MCF 10A (cell line): ENCODE data around the gene IL25. TPM values are rescaled to one million over a fixed set of nuclear protein-coding genes. Genes with fewer than 3 reads are reported as not detected.

Experiments used
- BruUV-seq: library from RNA; stranded (reverse); fragments of 400-500 nt; replicated peaks from 2 replicates; lab custom pipeline; 2021; lab: Mats Ljungman, UMichigan
- CTCF ChIA-PET: fragments of 300-600 bp; sonication (Branson Sonifier 250); formaldehyde crosslinking; extraction: SDS; loops from one replicate; lab custom pipeline; 2021; ENCODE audit warnings: antibody characterized with exemption, inconsistent platforms; lab: Yijun Ruan, JAX
- POLR2A ChIA-PET: fragments of 300-600, 350-650 bp; sonication (Branson Sonifier 250); formaldehyde crosslinking; extraction: SDS; loops from one replicate; lab custom pipeline; 2020; ENCODE audit warnings: antibody characterized with exemption, inconsistent platforms; lab: Yijun Ruan, JAX
- DNase-seq: peaks from one replicate; pipeline ENCODE4 v3.0.0-alpha.2; 2018; ENCODE audit not compliant: unreplicated experiment
- H3K27ac Mint-ChIP-seq: one replicate; pipeline ENCODE4 v1.8.0; 2022; ENCODE audit warnings: mild to moderate bottlenecking, low read depth, mixed read lengths; ENCODE audit not compliant: unreplicated experiment
- H3K27me3 Mint-ChIP-seq: one replicate; pipeline ENCODE4 v1.8.0; 2022; ENCODE audit warnings: mixed read lengths; ENCODE audit not compliant: insufficient read depth, unreplicated experiment
- H3K36me3 Mint-ChIP-seq: one replicate; pipeline ENCODE4 v1.8.0; 2022; ENCODE audit warnings: mild to moderate bottlenecking, moderate library complexity, mixed read lengths; ENCODE audit not compliant: insufficient read depth, unreplicated experiment
- H3K4me1 Mint-ChIP-seq: one replicate; pipeline ENCODE4 v1.8.0; 2022; ENCODE audit warnings: mixed read lengths; ENCODE audit not compliant: insufficient read depth, unreplicated experiment
- H3K4me3 Mint-ChIP-seq: one replicate; pipeline ENCODE4 v1.8.0; 2022; ENCODE audit warnings: mild to moderate bottlenecking, moderate library complexity, mixed read lengths; ENCODE audit not compliant: unreplicated experiment
- H3K9me3 Mint-ChIP-seq: one replicate; pipeline ENCODE4 v1.8.0; 2022; ENCODE audit warnings: mixed read lengths; ENCODE audit not compliant: unreplicated experiment
- intact Hi-C: fragments of 100-400 bp; cut with micrococcal nuclease; formaldehyde crosslinking; loops from 2 replicates; pipeline ENCODE4 v1.14.1; 2022
- total RNA-seq: library from RNA; stranded (reverse); gene quantifications from 2 replicates; pipeline ENCODE4 v1.2.3, GENCODE V29; 2022
- TF ChIP-seq, protein P1 (sequence below): fragments of 200-600 bp; IDR thresholded peaks from one replicate; pipeline ENCODE4 v1.8.0; 2022; ENCODE audit warnings: antibody characterized with exemption, mild to moderate bottlenecking; ENCODE audit not compliant: unreplicated experiment

The IL25 gene
- total RNA-seq, 1 experiment from 2014 or later = not detected

DNA sequence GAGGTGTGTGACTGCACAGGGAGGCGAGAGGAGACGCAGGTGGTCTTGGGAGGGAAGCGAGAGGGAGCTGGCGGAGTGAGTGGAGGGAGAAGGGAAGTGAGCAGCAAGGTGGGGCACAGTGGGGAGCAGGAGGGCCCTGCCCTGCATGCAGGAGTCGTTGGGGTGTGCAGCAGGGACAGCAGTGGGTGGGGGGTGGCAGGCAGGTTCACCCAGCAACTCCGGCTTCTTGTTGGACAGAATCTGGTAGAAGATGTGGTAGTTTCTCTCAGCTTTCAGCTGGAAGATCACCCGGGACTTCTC, 30.5 kb downstream of the IL25 start:
- Mint-ChIP-seq H3K4me3 (no peak overlapping the region), H3K36me3 (peaks cover 6% of the 10 kb centered on the region), H3K4me1 (no peaks in the 10 kb centered on the region), H3K9me3 (no peaks in the 10 kb centered on the region), H3K27ac (no peak overlapping the region), H3K27me3 (peaks cover 67% of the 10 kb centered on the region)
- DNase-seq = no peak
- intact Hi-C loops = no loop called here
- CTCF ChIA-PET = interaction anchor here (0.6 kb wide), 1 partner anchor 956 kb away, joined by 3 read pairs; no protein-coding TSS in a partner anchor
- POLR2A ChIA-PET = interaction anchor here (0.6 kb wide), 1 partner anchor 175 kb away, joined by 3 read pairs; no protein-coding TSS in a partner anchor
- no TSS peak for BruUV-seq
- TF ChIP-seq, protein P1, sequence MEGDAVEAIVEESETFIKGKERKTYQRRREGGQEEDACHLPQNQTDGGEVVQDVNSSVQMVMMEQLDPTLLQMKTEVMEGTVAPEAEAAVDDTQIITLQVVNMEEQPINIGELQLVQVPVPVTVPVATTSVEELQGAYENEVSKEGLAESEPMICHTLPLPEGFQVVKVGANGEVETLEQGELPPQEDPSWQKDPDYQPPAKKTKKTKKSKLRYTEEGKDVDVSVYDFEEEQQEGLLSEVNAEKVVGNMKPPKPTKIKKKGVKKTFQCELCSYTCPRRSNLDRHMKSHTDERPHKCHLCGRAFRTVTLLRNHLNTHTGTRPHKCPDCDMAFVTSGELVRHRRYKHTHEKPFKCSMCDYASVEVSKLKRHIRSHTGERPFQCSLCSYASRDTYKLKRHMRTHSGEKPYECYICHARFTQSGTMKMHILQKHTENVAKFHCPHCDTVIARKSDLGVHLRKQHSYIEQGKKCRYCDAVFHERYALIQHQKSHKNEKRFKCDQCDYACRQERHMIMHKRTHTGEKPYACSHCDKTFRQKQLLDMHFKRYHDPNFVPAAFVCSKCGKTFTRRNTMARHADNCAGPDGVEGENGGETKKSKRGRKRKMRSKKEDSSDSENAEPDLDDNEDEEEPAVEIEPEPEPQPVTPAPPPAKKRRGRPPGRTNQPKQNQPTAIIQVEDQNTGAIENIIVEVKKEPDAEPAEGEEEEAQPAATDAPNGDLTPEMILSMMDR = no peak

DNA sequence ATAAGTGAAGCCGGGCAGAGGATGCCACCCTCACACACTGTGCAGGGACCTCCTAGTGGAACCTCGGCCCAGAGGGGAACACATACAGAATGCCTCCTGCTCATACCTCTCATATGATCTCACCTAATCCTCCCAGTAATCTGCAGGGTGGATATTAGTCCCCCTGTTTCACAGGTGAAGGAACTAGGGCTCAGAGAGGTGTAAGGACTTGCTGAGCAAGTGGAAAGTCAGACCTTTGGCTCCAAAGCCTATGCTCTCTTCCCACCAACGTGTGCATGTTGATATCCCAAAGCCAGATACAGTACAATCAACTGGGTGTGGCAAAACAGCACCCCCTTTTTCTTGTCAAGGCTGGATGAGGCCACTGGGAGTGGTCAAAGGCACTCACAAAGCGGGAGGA, 31.3 kb downstream of the IL25 start:
- Mint-ChIP-seq H3K4me3 (no peak overlapping the region), H3K27ac (no peak overlapping the region), H3K36me3 (peaks cover 6% of the 10 kb centered on the region), H3K9me3 (no peaks in the 10 kb centered on the region), H3K4me1 (no peaks in the 10 kb centered on the region), H3K27me3 (peaks cover 75% of the 10 kb centered on the region)
- no peak for DNase-seq
- ChIA-PET CTCF (no interaction called here), POLR2A (no interaction called here)
- TF ChIP-seq, protein P1 = no peak
- BruUV-seq = no TSS peak
- intact Hi-C loops = no loop called here

DNA sequence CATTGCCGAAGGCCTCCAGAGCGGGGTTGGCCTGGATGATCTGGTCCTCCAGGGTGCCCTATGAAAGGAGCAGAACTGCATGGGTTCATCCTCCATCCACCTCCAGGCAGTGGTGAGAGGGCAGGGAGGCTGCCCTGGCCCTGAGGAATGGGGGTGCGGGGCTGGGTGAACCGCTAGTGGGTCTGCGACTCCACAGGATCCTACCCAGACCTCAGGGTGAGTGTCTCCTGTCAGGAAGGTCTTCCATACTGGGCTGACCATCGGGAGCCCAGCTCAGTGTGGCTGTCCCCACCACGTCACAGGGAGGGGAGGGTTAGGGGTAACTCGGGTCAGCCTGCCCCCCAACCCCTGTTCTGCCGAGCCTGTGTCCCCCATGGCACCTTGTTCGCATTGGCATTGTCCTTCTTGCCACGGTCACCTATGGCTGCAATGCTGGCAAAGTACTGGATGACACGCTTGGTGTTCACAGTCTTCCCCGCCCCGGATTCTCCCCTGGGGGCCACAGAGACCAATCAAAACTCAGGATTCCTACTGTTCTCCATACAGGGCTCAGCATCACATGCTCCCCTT, 31.8 kb downstream of the IL25 start:
- Mint-ChIP-seq H3K27me3 (peaks cover 80% of the 10 kb centered on the region), H3K27ac (no peak overlapping the region), H3K4me1 (no peaks in the 10 kb centered on the region), H3K4me3 (no peak overlapping the region), H3K9me3 (no peaks in the 10 kb centered on the region), H3K36me3 (peaks cover 6% of the 10 kb centered on the region)
- POLR2A ChIA-PET = no interaction called here
- no peak for DNase-seq
- CTCF ChIA-PET = no interaction called here
- TF ChIP-seq, protein P1 = no peak
- intact Hi-C loops = no loop called here
- no TSS peak for BruUV-seq

DNA sequence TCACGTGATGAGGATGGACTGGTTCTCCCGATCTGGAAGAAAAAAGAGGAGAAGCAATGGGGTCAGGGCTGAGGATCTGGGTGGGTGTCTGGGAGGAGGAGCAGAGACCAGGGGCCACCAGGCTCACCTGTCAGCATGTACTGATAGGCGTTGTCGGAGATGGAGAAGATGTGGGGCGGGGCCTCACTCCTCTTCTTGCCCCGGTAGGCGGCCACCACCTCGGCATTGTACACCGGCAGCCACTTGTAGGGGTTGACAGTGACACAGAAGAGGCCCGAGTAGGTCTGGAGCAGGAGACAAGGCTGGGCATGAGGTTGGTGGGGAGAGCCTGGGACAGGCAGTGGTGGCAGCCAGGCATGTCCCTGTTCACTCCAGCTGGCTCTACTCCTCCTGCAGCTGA, 32.5 kb downstream of the IL25 start:
- Mint-ChIP-seq H3K4me1 (no peaks in the 10 kb centered on the region), H3K27ac (no peak overlapping the region), H3K36me3 (peaks cover 6% of the 10 kb centered on the region), H3K27me3 (peaks cover 81% of the 10 kb centered on the region), H3K9me3 (no peaks in the 10 kb centered on the region), H3K4me3 (no peak overlapping the region)
- no TSS peak for BruUV-seq
- DNase-seq = no peak
- TF ChIP-seq, protein P1 = no peak
- intact Hi-C loops = no loop called here
- ChIA-PET CTCF (no interaction called here), POLR2A (no interaction called here)
